GM12878 (cell line): ENCODE data around the gene POLRMT. TPM values are rescaled to one million over a fixed set of nuclear protein-coding genes. Genes with fewer than 3 reads are reported as not detected.

Experiments used
- ATAC-seq: fragments of 200-7000 bp; cut with Tn5 transposase; 3 replicates; pipeline ENCODE4 v1.9.1; 2020; ENCODE audit warnings: mild to moderate bottlenecking, moderate library complexity
- BruUV-seq: library from RNA; stranded (reverse); fragments of 400-500 nt; replicated peaks from 2 replicates; lab custom pipeline; 2021; lab: Mats Ljungman, UMichigan
- CTCF ChIA-PET: fragments of 300-600 bp; sonication (Branson Sonifier 250); formaldehyde crosslinking; extraction: SDS; loops from one replicate; lab custom pipeline; 2021; ENCODE audit warnings: inconsistent platforms; lab: Yijun Ruan, JAX
- POLR2A ChIA-PET: fragments of 350-600 bp; formaldehyde crosslinking; extraction: SDS; loops from one replicate; lab custom pipeline; 2021; ENCODE audit warnings: inconsistent platforms; lab: Charles Lee
- RAD21 ChIA-PET: fragments of 300-600 bp; sonication (Branson Sonifier 250); formaldehyde crosslinking; loops from one replicate; lab custom pipeline; 2023; ENCODE audit warnings: antibody characterized with exemption; ENCODE audit not compliant: unreplicated experiment; lab: Charles Lee
- SMC1A ChIA-PET: fragments of 300-600 bp; sonication (Branson Sonifier 250); formaldehyde crosslinking; loops from one replicate; lab custom pipeline; 2023; ENCODE audit not compliant: unreplicated experiment, uncharacterized antibody; lab: Charles Lee
- DNase-seq: peaks from one replicate; pipeline ENCODE4 v3.0.0-alpha.2; 2011; ENCODE audit warnings: low read depth, low spot score
- FAIRE-seq: peaks from 3 replicates; lab custom pipeline; 2011; peaks lifted over from hg19 to GRCh38; lab: Jason Lieb, UNC
- H2AFZ ChIP-seq: 2 replicates; pipeline ENCODE4 v1.6.0; 2011; ENCODE audit warnings: low read depth, low read length, control low read depth; ENCODE audit not compliant: control insufficient read depth
- H3K27ac ChIP-seq: 2 replicates; pipeline ENCODE4 v1.5.1; 2011; ENCODE audit warnings: control low read depth; ENCODE audit not compliant: control insufficient read depth, insufficient read depth
- H3K27me3 ChIP-seq, 2 experiments: replicated peaks in 1 of 2; 2 replicates each; pipeline versions ENCODE4 v1.6.0 to v1.6.1; 2011; ENCODE audit warnings: low read length in 1 of 2; ENCODE audit not compliant: control insufficient read depth in 2 of 2, insufficient read depth in 2 of 2
- H3K36me3 ChIP-seq, 2 experiments: 2 replicates each; pipeline ENCODE4 v1.5.1; 2011; ENCODE audit warnings: low read length in 1 of 2; ENCODE audit not compliant: control insufficient read depth in 2 of 2, insufficient read depth in 2 of 2
- H3K4me1 ChIP-seq: 2 replicates; pipeline ENCODE4 v1.6.1; 2011; ENCODE audit warnings: mild to moderate bottlenecking, low read length, moderate library complexity, mixed read lengths; ENCODE audit not compliant: control insufficient read depth, insufficient read depth
- H3K4me2 ChIP-seq: 2 replicates; pipeline ENCODE4 v1.6.0; 2011; ENCODE audit warnings: control low read depth; ENCODE audit not compliant: control insufficient read depth, insufficient read depth
- H3K4me3 ChIP-seq: fragments of 200-600 bp; sonication (generic); 2 replicates; pipeline ENCODE4 v1.5.1; 2016
- H3K79me2 ChIP-seq: 2 replicates; pipeline ENCODE4 v1.6.0; 2011; ENCODE audit warnings: low read length; ENCODE audit not compliant: control insufficient read depth, insufficient read depth
- H3K9ac ChIP-seq: 2 replicates; pipeline ENCODE4 v1.8.0; 2011; ENCODE audit warnings: low read length, control low read depth, mixed read lengths; ENCODE audit not compliant: control insufficient read depth, insufficient read depth
- H3K9me3 ChIP-seq: replicated peaks from 3 replicates; pipeline ENCODE4 v1.5.1; 2011; ENCODE audit warnings: mild to moderate bottlenecking, low read length; ENCODE audit not compliant: control insufficient read depth, insufficient read depth
- H4K20me1 ChIP-seq: 2 replicates; pipeline ENCODE4 v1.6.0; 2011; ENCODE audit not compliant: control insufficient read depth, insufficient read depth
- CHD4 ChIP-seq: fragments of 200-600 bp; sonication (generic); IDR thresholded peaks from 2 replicates; pipeline ENCODE4 v1.6.1; 2016; ENCODE audit warnings: mild to moderate bottlenecking
- CTCF ChIP-seq, 3 experiments: IDR thresholded peaks in 2 of 3; conservative IDR thresholded peaks in 1 of 3; 2 replicates each; pipeline ENCODE4 v1.5.1; 2011; ENCODE audit warnings: low read depth in 3 of 3, low read length in 3 of 3, mild to moderate bottlenecking in 3 of 3, control low read depth in 2 of 3, moderate library complexity in 2 of 3, inconsistent platforms in 1 of 3, mixed read lengths in 1 of 3; ENCODE audit not compliant: control insufficient read depth in 2 of 3, insufficient read depth in 1 of 3; ENCODE audit errors: extremely low read depth in 1 of 3
- E2F4 ChIP-seq: IDR thresholded peaks from 2 replicates; pipeline ENCODE4 v1.6.1; 2012; ENCODE audit warnings: low read depth, low read length, improper control_type of control experiment
- GATAD2B ChIP-seq: fragments of 450-650 bp; conservative IDR thresholded peaks from 2 replicates; pipeline ENCODE4 v1.6.1; 2017; ENCODE audit warnings: low read depth, mild to moderate bottlenecking, moderate library complexity
- HDGF ChIP-seq: fragments of 450-650 bp; IDR thresholded peaks from 2 replicates; pipeline ENCODE4 v1.6.1; 2016; ENCODE audit warnings: antibody characterized with exemption
- HSF1 ChIP-seq: fragments of 150-350 bp; IDR thresholded peaks from 2 replicates; pipeline ENCODE4 v1.6.1; 2014; ENCODE audit warnings: mild to moderate bottlenecking, low read depth, low read length
- SP1 ChIP-seq: IDR thresholded peaks from one replicate; pipeline ENCODE4 v1.6.1; 2011; ENCODE audit warnings: low read depth, low read length
- SREBF2 ChIP-seq: IDR thresholded peaks from 2 replicates; pipeline ENCODE4 v1.6.1; 2012; ENCODE audit warnings: mild to moderate bottlenecking, low read length
- USF1 ChIP-seq: IDR thresholded peaks from 2 replicates; pipeline ENCODE4 v1.6.1; 2011; ENCODE audit warnings: borderline replicate concordance, low read depth, mild to moderate bottlenecking, moderate library complexity, mixed read lengths, low read length; ENCODE audit not compliant: insufficient read depth; ENCODE audit errors: extremely low read length
- ZBTB40 ChIP-seq: fragments of 450-650 bp; IDR thresholded peaks from 2 replicates; pipeline ENCODE4 v1.6.1; 2016; ENCODE audit warnings: mild to moderate bottlenecking, moderate library complexity, borderline replicate concordance
- WGBS: methylation state at CpG from one replicate; pipeline ENCODE4 v1.1.6; 2016; ENCODE audit warnings: low lambda C conversion rate; ENCODE audit not compliant: insufficient replicate concordance, insufficient coverage; ENCODE audit errors: missing lambda C conversion rate; 5-methylcytosine and 5-hydroxymethylcytosine counted together
- in situ Hi-C: fragments of 300-500 bp; cut with MboI; formaldehyde crosslinking; loops from 9 replicates; pipeline ENCODE4 v1.14.3; 2018; ENCODE audit warnings: mixed read lengths
- intact Hi-C: fragments of 100-400 bp; cut with micrococcal nuclease; formaldehyde crosslinking; loops from one replicate; pipeline ENCODE4 v1.14.2; 2022; ENCODE audit not compliant: unreplicated experiment
- polyA plus RNA-seq, 11 experiments: library from polyadenylated mRNA; depleted of rRNA in 4 of 11; unstranded in 6 of 11; stranded (reverse) in 5 of 11; fragments of >200 nt; fragmentation: Nextera tagmentation in 4 of 11; fragmentation: Illumina TruSeq in 1 of 11; extraction: Ambion mirVana in 4 of 11; extraction: Trizol in 1 of 11; gene quantifications; 1 replicate in 1 of 11; 2 replicates in 10 of 11; pipeline versions ENCODE4 v1.2.1 to v1.2.3, GENCODE V29; 2011 to 2016; ENCODE audit warnings: inconsistent platforms in 2 of 11, missing spikeins in 2 of 11, low read depth in 1 of 11
- total RNA-seq, 4 experiments: library from RNA; depleted of rRNA in 3 of 4; stranded (reverse); fragments of >200 nt in 3 of 4; fragmentation: Illumina TruSeq in 1 of 4; extraction: Trizol in 1 of 4; gene quantifications; 2 replicates each; pipeline versions ENCODE4 v1.2.1 to v1.2.3, GENCODE V29; 2013 to 2021

The POLRMT gene
- total and polyA plus RNA-seq, 10 of the 15 experiments (the other 5 are each of a cell fraction or from before 2014, with no cell fraction given): 9.9 to 57.6 (median 34.6) TPM

- TF ChIP-seq CTCF (IDR thresholded peaks at IDR 0.05 in 2 of 3, conservative IDR thresholded peaks at IDR 0.05 in 1 of 3; ENCODE audit: control insufficient read depth in 2 of 3, extremely low read depth in 1 of 3, insufficient read depth in 1 of 3, low read depth in 3 of 3, low read length in 3 of 3) (no peak), GATAD2B (0 out of 2 replicates have a peak, but pooled peaks have one; percentile 13)
Measured at GRCh38 chr19:677601-678436, 44.5 kb upstream of the POLRMT start (continued).

- H3K79me2 ChIP-seq: no peaks in the 10 kb centered on the region
- 32% methylated on average over 11 of the region's 15 CpGs for WGBS
- POLR2A ChIA-PET: interaction anchor here (0.9 to 1.5 kb wide), 2 partner anchors 55 to 57 kb away, joined by 3 to 4 read pairs; no protein-coding TSS in a partner anchor
- CTCF ChIA-PET: interaction anchor here (0.8 to 1.9 kb wide), 3 partner anchors 41 to 60 kb away, joined by 3 to 10 read pairs (median 4); no protein-coding TSS in a partner anchor
- H3K4me3 ChIP-seq: no peak overlapping the region
- in situ Hi-C loops (no loop called here), intact Hi-C loops (no loop called here)
- H3K9me3 ChIP-seq: no peaks in the 10 kb centered on the region
- BruUV-seq: no TSS peak
- no peaks in the 10 kb centered on the region for H3K36me3 ChIP-seq
- RAD21 ChIA-PET: interaction anchor here (1.3 to 1.6 kb wide), 2 partner anchors 52 to 57 kb away, joined by 3 to 4 read pairs; no protein-coding TSS in a partner anchor
- H3K27me3 ChIP-seq: no peaks in the 10 kb centered on the region
- FAIRE-seq: no peak
- H3K9ac ChIP-seq: no peak overlapping the region
- H4K20me1 ChIP-seq: no peaks in the 10 kb centered on the region; the same call in 1 of the 2 replicates
- no peak for ATAC-seq
- DNase-seq: no peak
- SMC1A ChIA-PET: interaction anchor here (0.6 kb wide), 1 partner anchor 97 kb away, joined by 3 read pairs; no protein-coding TSS in a partner anchor
- H3K4me1 ChIP-seq: peaks cover 22% of the 10 kb centered on the region
- 0 out of 2 replicates have a peak overlapping the region, but pooled peaks have one; percentile 25 for H3K4me2 ChIP-seq
- H2AFZ ChIP-seq: no peak overlapping the region
- H3K27ac ChIP-seq: no peak overlapping the region
- TF ChIP-seq SREBF2: no peak
- no peak for TF ChIP-seq ZBTB40
- no peak for TF ChIP-seq E2F4
- TF ChIP-seq HDGF: no peak
- TF ChIP-seq USF1: no peak
- TF ChIP-seq CHD4: no peak
- TF ChIP-seq SP1: no peak
- TF ChIP-seq HSF1: no peak
Measured at GRCh38 chr19:677201-677600, 43.9 kb upstream of the POLRMT start.
